Right atrium auricular region (tissue), 2 donors: ENCODE measurements around the gene PDZRN3. TPM values are rescaled to one million over a fixed set of nuclear protein-coding genes. Genes with fewer than 3 reads are reported as not detected.
A peak's percentile ranks its signal among the peaks of the same experiment; 100 is the strongest.

Source experiments
- DNase-seq: peaks from one replicate; pipeline ENCODE4 v3.0.0-alpha.2; 2019; ENCODE audit warnings: low spot score
- H3K27ac ChIP-seq, 2 donors: fragments of 200-600 bp; sonication (generic); 1 replicate in 1 of 2; 2 replicates in 1 of 2; pipeline ENCODE4 v1.5.1; 2016 to 2019
- H3K27me3 ChIP-seq, 2 donors: fragments of 200-600 bp; sonication (generic); one replicate each; pipeline versions ENCODE4 v1.5.1 to v1.6.0; 2017 to 2019
- H3K36me3 ChIP-seq: fragments of 200-600 bp; sonication (generic); one replicate; pipeline ENCODE4 v1.5.1; 2016
- H3K4me1 ChIP-seq, 2 donors: fragments of 200-600 bp; sonication (generic); one replicate each; pipeline versions ENCODE4 v1.5.1 to v1.6.0; 2017 to 2019
- H3K4me3 ChIP-seq, 2 donors: fragments of 200-600 bp; sonication (generic); 1 replicate in 1 of 2; 2 replicates in 1 of 2; pipeline ENCODE4 v1.5.1; 2017 to 2019; ENCODE audit warnings: mild to moderate bottlenecking in 1 of 2, moderate library complexity in 1 of 2
- H3K9me3 ChIP-seq, 2 donors: fragments of 200-600 bp; sonication (generic); one replicate each; pipeline ENCODE4 v1.5.1; 2019
- CTCF ChIP-seq, 2 donors: fragments of 200-600 bp; sonication (generic); IDR thresholded peaks; one replicate each; pipeline ENCODE4 v1.5.1; 2019; ENCODE audit warnings: antibody characterized with exemption in 2 of 2
- total RNA-seq, 2 donors: library from RNA; depleted of rRNA; stranded (reverse); fragments of >200 nt; gene quantifications; one replicate each; pipeline ENCODE4 v1.1.0, GENCODE V29; 2016

Gene PDZRN3
- total RNA-seq, 2 donors from 2014 or later: 66.8 to 87.4 TPM

GRCh38 chr3:73446467-73447110, 178.2 kb downstream of the PDZRN3 start:
- H3K27me3 ChIP-seq: no peaks in the 10 kb centered on the region
- no peaks in the 10 kb centered on the region for H3K36me3 ChIP-seq
- no peak for TF ChIP-seq CTCF (IDR thresholded peaks at IDR 0.05)
- no peak overlapping the region for H3K4me3 ChIP-seq
- peaks cover 0 to 14% of the 10 kb centered on the region in 2 donors for H3K4me1 ChIP-seq
- H3K9me3 ChIP-seq: no peaks in the 10 kb centered on the region
- no peak for DNase-seq
- H3K27ac ChIP-seq: peak overlapping the region in 1 of 2 donors; percentile 45

GRCh38 chr3:73442886-73443285, 181.9 kb downstream of the PDZRN3 start:
- no peak for DNase-seq
- Histone ChIP-seq H3K36me3 (no peaks in the 10 kb centered on the region), H3K9me3 (no peaks in the 10 kb centered on the region), H3K4me1 (peaks cover 0 to 14% of the 10 kb centered on the region in 2 donors), H3K4me3 (no peak overlapping the region), H3K27me3 (no peaks in the 10 kb centered on the region), H3K27ac (peak overlapping the region in 1 of 2 donors; percentile 7)
- TF ChIP-seq CTCF (IDR thresholded peaks at IDR 0.05): no peak

GRCh38 chr3:73442152-73442551, 182.6 kb downstream of the PDZRN3 start:
- TF ChIP-seq CTCF (IDR thresholded peaks at IDR 0.05): no peak
- no peaks in the 10 kb centered on the region for H3K27me3 ChIP-seq
- no peaks in the 10 kb centered on the region for H3K9me3 ChIP-seq
- H3K27ac ChIP-seq: peak overlapping the region in 1 of 2 donors; percentile 7
- H3K4me1 ChIP-seq: peaks cover 0 to 14% of the 10 kb centered on the region in 2 donors
- no peak overlapping the region for H3K4me3 ChIP-seq
- H3K36me3 ChIP-seq: no peaks in the 10 kb centered on the region
- DNase-seq: no peak

- H3K27me3 ChIP-seq: no peaks in the 10 kb centered on the region
- no peaks in the 10 kb centered on the region for H3K36me3 ChIP-seq
- no peak overlapping the region for H3K4me3 ChIP-seq
- H3K9me3 ChIP-seq: no peaks in the 10 kb centered on the region
- no peak for TF ChIP-seq CTCF (IDR thresholded peaks at IDR 0.05)
- DNase-seq: no peak
- no peak overlapping the region for H3K27ac ChIP-seq
- H3K4me1 ChIP-seq: peaks cover 0 to 7% of the 10 kb centered on the region in 2 donors
Observed at GRCh38 chr3:73437828-73438227, 186.9 kb downstream of the PDZRN3 start.

GRCh38 chr3:73435055-73435454, 189.7 kb downstream of the PDZRN3 start:
- no peaks in the 10 kb centered on the region for H3K9me3 ChIP-seq
- H3K4me1 ChIP-seq: peaks cover 0 to 19% of the 10 kb centered on the region in 2 donors
- no peak for TF ChIP-seq CTCF (IDR thresholded peaks at IDR 0.05)
- H3K36me3 ChIP-seq: no peaks in the 10 kb centered on the region
- H3K27me3 ChIP-seq: no peaks in the 10 kb centered on the region
- H3K27ac ChIP-seq: no peak overlapping the region
- H3K4me3 ChIP-seq: no peak overlapping the region
- no peak for DNase-seq

- no peak for TF ChIP-seq CTCF (IDR thresholded peaks at IDR 0.05)
Observed at GRCh38 chr3:73433687-73434086, 191.1 kb downstream of the PDZRN3 start.

More at GRCh38 chr3:73433687-73434086, 191.1 kb downstream of the PDZRN3 start:
- Histone ChIP-seq H3K27ac (no peak overlapping the region), H3K27me3 (no peaks in the 10 kb centered on the region), H3K36me3 (no peaks in the 10 kb centered on the region), H3K4me3 (no peak overlapping the region), H3K4me1 (peaks cover 0 to 19% of the 10 kb centered on the region in 2 donors), H3K9me3 (no peaks in the 10 kb centered on the region)
- no peak for DNase-seq
